Sigmoid colon (tissue), 4 donors: ENCODE measurements around the gene INVS.

Experiments
- EP300 ChIP-seq, 4 donors: sonication (generic); formaldehyde crosslinking; IDR thresholded peaks; one replicate each; pipeline ENCODE4 v1.6.1; 2017; ENCODE audit warnings: antibody characterized with exemption in 4 of 4
- POLR2A ChIP-seq, 2 donors: fragments of 450-650 bp; IDR thresholded peaks; one replicate each; pipeline ENCODE4 v1.6.1; 2016; ENCODE audit warnings: antibody characterized with exemption in 2 of 2, mild to moderate bottlenecking in 2 of 2, moderate library complexity in 2 of 2
- POLR2AphosphoS5 ChIP-seq, 4 donors: sonication (generic); formaldehyde crosslinking; IDR thresholded peaks; one replicate each; pipeline ENCODE4 v1.6.1; 2017; ENCODE audit warnings: antibody characterized with exemption in 4 of 4
- TF ChIP-seq, protein P1 (sequence below), 4 experiments: fragments of 450-650 bp in 3 of 4; fragments of 200-600 bp in 1 of 4; IDR thresholded peaks; one replicate each; pipeline ENCODE4 v1.5.1; 2016 to 2019; ENCODE audit warnings: antibody characterized with exemption in 4 of 4, mild to moderate bottlenecking in 3 of 4, moderate library complexity in 2 of 4

DNA sequence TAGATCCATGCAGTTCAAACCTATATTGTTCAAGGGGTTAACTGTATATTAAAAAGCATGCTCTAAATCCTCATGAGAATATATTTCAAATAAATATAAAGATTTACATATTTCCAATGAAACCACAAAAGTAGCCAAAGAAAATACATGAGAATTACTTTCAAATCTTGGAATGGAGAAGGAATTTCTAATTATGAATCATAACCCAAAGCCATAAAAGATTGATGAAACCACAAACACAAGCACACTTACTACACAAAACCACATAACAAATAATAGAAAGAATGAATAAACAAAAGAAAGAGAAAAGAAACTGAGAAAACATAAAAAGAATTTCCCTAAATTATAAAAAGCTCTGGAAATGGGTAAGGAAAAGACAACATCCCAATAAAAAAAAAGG, 16.3 kb upstream of the INVS start:
- TF ChIP-seq, protein P1, sequence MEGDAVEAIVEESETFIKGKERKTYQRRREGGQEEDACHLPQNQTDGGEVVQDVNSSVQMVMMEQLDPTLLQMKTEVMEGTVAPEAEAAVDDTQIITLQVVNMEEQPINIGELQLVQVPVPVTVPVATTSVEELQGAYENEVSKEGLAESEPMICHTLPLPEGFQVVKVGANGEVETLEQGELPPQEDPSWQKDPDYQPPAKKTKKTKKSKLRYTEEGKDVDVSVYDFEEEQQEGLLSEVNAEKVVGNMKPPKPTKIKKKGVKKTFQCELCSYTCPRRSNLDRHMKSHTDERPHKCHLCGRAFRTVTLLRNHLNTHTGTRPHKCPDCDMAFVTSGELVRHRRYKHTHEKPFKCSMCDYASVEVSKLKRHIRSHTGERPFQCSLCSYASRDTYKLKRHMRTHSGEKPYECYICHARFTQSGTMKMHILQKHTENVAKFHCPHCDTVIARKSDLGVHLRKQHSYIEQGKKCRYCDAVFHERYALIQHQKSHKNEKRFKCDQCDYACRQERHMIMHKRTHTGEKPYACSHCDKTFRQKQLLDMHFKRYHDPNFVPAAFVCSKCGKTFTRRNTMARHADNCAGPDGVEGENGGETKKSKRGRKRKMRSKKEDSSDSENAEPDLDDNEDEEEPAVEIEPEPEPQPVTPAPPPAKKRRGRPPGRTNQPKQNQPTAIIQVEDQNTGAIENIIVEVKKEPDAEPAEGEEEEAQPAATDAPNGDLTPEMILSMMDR (IDR thresholded peaks at IDR 0.05), result no peak
- TF ChIP-seq POLR2A (IDR thresholded peaks at IDR 0.05), result no peak
- no peak for TF ChIP-seq POLR2AphosphoS5 (IDR thresholded peaks at IDR 0.05)
- no peak for TF ChIP-seq EP300 (IDR thresholded peaks at IDR 0.05)
